Urothelium cell line (cell line): Measurements from ENCODE around the gene SIGMAR1.
"Not testable (repeated sequence)": the region's sequence is repeated elsewhere in the genome, so short reads cannot be mapped to it uniquely, and the experiment has no call there.

Source experiments
- DNase-seq: peaks from one replicate; pipeline ENCODE4 v3.0.0; 2011; ENCODE audit warnings: low spot score, mixed read lengths
- FAIRE-seq: peaks from 2 replicates; lab custom pipeline; 2011; peaks lifted over from hg19 to GRCh38; lab: Jason Lieb, UNC

The SIGMAR1 gene

DNA sequence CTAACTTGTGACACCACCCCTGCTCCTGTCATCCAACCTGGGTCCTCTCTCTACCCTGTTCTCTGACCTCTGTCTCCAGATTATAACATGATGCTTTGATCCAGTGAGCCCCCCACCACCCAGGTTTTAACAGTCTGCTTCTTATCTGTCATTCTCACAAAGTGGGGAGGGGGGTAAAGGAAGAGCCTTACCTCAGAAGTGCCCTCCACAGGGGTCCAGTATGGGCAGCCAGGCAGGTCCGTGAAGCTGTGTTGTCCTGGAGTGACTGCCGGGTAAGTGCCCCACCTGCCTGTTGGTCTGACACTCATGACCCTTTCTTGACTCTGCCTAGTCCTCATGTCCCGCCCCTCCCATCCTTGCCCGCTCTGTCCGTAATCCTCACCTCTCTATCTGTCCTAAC lies 17.8 kb upstream of the SIGMAR1 start:
- FAIRE-seq = no peak
- no peak for DNase-seq

- no peak for FAIRE-seq
- no peak for DNase-seq
Observed at GRCh38 chr9:34654323-34655051, 16.9 kb upstream of the SIGMAR1 start.

DNA sequence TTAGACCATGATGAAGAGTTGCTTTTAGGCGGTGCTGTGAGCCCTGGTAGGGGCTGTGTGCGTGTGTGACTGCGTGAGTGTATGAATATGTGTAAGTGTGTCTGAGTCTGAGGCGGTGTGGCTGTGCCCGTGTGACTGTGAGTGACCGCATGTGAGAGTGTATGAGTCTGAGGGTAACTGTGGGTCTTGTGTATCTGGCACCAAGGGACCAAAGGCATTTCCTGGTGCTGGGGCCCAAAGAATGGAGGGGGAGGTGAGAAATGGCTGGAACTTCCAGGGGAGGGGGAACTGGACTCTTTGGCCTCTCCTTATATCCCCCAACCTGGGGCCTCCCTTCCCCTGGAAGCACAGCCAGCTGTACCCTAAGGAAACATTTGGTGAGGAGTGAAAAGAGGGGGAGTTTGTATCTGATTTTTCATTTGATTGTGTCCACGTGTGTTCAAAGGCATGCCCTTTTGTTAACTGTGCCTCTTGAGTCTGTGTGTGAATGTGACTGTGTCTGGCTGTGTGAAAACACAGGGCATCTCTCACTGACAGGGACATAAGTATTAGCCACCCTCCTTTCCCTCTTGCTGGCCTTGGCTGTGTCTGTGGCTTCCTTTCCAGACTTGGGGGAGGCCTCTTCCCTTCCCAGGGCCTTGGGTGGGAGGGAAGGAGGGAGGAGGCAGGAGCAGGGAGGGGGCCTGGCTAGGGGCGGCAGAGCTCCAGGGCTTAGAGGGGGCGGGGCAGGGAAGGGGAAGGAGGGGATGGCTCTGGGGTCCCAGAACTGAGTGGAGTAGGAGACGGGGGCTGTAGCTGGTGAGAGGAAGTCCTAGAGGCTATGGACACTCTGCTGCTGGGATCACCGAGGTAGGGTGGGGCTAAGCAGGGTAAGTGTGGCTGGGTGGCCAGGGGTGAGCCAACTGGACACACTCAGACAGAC lies 15.8 kb upstream of the SIGMAR1 start:
- DNase-seq = no peak
- FAIRE-seq = peak; percentile 17

DNA sequence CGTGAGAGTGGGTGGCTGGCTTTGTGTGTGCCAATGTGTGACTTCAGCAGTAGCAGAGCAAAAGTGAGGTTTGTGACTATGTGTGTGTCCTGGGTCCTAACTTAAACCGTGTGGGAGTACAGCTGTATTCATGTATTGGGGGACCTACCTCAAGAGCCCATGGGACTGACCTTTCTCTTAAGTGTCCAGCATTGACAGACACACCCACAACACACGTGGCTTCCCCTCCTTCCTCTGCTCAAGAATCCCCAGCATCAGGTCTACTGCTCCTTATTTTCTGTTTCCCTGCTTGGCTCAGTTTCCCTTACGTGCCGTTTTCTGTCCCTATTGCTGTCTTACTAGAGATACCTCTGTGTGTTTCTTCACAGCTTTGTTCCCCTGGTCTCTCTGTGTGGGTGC lies 15.0 kb upstream of the SIGMAR1 start:
- FAIRE-seq (no peak), DNase-seq (no peak)

DNA sequence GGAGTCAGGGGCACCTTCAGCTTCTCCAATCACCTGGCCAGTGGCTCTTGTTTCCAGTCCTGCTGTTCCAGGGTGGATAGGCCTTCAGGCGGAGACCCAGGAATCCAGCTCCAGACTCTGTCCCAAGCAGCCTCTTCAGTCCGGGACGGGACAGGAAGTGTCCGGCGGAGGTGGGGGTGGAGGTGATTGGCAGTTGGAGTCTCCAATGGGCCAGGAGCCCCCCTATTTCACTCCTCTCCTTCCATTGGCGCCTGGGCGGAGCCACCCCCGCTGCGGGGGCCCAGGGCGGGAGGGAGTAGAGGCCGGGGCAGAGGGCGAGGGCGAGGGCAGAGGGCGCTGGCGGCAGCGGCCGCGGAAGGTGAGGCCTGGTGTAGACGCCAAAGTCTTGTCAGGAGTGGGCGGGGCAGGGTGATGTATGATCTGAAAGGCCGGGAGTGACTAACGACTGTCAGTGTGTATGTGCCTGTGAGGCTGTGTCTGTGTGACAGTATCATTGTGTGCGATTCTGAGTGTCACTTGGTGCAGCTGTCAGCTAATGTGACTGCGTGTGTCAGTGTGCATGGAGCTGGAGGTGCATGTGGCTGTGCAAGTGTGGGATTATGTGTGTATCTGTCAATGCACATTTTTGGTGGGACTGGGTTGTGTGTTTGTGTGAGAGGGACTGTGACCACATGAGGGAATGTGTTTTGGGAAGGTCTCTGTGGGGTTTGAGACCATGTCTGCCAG lies 14.5 kb upstream of the SIGMAR1 start, which contains the start of gene IL11RA:
Gene IL11RA, plus strand, starts transcription at position 310 of the 726 bp plus-strand sequence. CDS start 3,033 bp downstream, outside the sequence.
- FAIRE-seq (peak; percentile 90), DNase-seq (peak; percentile 95)

DNA sequence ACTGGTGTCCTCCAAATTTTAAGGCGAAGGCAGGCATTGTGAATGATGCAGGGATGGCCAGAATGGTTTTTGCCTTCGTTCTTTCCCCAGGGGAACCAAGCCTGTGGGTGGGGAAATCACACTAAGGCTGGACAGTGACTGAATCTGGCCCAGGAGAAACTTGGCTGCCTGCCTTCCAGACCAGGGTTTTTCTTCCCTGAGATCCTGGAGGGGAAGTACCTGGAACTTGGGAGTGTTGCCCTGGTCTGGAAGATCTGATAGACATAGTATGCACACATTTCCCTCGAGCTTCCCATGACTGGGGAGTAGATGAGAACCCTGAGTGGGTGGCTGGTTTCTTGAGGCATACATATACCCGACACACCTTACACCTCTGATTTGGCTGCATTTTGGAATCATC lies 13.7 kb upstream of the SIGMAR1 start:
- FAIRE-seq = no peak
- no peak for DNase-seq

DNA sequence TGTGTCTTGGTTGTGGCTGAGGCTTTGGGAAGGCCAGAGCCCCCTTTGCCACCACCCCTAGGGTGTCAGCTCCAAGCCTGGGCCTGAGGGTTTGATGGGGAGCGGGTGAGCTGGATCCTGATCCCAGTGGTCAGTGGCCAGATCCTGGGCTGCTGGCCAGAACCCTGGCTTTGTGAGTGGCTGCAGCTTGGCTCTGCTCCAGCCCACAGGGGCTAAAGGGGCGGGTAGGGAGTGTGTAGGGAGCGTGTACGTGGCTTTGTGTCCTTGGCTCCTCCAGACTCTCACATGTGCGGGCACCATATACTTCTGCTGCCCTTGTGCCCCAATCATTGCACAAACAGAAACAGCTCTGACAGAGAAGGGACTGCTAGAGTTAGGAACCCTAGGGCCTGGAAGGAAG lies 13.2 kb upstream of the SIGMAR1 start:
- no peak for FAIRE-seq

DNA sequence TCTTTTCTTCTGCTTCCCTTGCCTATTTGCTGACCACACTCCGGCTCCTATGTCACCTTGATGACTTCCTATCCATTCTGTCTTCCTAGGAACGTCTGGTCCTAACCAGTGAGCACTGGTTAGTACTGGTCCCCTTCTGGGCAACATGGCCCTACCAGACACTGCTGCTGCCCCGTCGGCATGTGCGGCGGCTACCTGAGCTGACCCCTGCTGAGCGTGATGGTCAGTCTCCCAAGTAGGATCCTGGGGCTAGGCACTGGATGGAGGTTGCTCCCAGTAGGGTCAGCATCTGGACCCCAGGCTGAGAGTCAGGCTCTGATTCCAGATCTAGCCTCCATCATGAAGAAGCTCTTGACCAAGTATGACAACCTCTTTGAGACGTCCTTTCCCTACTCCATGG lies 11.1 kb upstream of the SIGMAR1 start:
- no peak for DNase-seq
- FAIRE-seq = no peak

More for the DNA sequence above, 13.2 kb upstream of the SIGMAR1 start:
- DNase-seq = no peak

GRCh38 chr9:34647651-34648050 lies 10.1 kb upstream of the SIGMAR1 start:
- FAIRE-seq (no peak), DNase-seq (no peak)

DNA sequence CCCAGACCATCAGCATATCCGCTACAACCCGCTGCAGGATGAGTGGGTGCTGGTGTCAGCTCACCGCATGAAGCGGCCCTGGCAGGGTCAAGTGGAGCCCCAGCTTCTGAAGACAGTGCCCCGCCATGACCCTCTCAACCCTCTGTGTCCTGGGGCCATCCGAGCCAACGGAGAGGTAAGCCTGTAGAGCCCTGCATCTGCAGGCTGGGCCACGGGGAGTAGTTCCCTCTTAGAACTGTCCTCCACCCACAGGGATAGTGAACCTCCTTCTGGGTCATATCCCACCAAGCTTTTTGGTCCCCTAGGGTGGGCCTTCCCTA lies 9.5 kb upstream of the SIGMAR1 start:
- FAIRE-seq = no peak
- DNase-seq = no peak

DNA sequence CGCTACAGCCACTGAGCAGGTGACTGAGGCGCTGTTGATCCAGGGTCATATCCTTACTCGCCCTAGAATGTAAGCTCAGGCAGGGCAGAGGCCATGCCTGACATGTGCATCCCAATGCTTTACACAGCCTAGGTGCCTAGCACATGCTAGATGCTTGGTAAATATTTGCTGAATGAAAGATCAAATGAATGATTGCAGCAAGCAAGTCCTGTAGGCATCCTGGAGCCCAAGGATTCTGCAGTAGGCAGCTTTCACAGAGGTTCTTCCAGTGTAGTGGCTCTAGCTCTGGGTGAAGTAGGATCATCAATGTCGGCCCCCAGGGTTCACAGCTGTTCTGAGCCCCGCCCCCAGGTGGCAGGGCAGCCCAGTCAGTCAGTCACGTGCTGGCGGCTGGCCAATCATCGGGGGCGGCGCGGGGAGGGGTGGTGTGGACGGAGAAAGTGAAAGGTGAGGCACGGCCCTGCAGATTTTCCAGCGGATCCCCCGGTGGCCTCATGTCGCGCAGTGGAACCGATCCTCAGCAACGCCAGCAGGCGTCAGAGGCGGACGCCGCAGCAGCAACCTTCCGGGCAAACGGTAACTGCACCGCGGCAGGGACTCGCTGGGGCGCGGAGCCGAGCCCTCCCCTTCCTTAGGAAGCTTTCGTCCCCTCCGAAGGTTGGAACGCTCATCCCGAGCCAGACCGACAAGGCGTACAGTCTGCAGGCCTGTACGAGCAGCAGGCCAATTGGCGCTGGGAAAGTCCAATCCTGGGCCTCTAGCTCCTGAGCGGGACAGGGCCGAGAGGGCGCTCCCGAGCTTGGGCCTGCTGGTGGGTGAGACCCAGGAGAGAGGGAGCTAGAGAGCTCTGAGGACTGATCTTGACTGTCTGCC lies 8.9 kb upstream of the SIGMAR1 start, which contains the start of gene GALT:
Gene GALT, plus strand, starts transcription at position 465 of the 873 bp plus-strand sequence. Its CDS starts 30 bp downstream, at position 495.
- peak; percentile 83 for FAIRE-seq

DNA sequence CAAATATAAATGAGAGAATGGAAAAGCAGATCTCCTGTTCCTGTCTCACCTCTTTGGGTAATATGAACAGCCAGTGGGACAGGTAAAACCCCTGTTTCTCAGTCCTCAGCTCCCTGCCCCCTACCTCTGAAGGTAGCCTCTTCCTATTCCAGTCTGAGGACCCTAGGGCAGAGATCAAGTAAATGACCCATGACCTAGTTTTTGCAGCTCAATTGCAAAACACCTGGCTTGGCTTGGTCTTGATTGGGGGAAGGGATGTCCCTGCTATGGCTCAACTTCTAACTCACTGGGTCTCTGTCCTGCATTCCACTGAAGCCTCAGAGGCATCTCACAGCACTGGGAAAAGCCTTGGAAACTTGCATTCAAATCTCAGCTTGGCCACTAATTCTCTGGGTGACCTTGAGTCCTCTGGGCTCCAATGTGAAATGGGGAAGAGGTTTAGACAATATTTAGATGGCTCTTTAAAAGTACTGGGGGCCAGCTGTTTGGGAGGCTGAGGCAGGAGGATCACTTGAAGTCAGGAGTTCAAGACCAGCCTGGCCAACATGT lies 7.3 kb upstream of the SIGMAR1 start:
- no peak for FAIRE-seq
- no peak for DNase-seq

More for the DNA sequence above, 8.9 kb upstream of the SIGMAR1 start, which contains the start of gene GALT:
- peak; percentile 97 for DNase-seq

DNA sequence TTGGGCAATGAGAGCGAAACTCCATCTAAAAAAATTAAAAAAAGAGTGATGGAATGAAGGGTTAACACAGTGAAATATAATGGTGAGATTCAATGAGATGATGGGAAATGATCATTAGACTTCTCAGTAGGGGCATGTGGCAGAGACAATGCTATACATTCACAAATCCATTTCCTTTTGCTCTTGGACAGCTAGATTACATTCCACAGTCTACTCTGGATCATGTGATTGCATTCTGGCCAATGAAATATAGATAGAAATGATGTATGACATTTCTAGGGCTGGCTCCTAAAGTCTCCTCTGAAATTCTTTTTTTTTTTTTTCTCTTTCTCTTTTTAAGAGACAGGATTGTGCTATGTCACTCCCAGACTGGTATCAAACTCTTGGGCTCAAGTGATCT lies 5.1 kb upstream of the SIGMAR1 start:
- FAIRE-seq = no peak
- DNase-seq = no peak

- not testable (repeated sequence) for DNase-seq, FAIRE-seq
Observed at GRCh38 chr9:34639322-34639721, 1.7 kb upstream of the SIGMAR1 start.

- DNase-seq = no peak
- FAIRE-seq = no peak
Observed at GRCh38 chr9:34638138-34638445, 505 bp upstream of the SIGMAR1 start.

DNA sequence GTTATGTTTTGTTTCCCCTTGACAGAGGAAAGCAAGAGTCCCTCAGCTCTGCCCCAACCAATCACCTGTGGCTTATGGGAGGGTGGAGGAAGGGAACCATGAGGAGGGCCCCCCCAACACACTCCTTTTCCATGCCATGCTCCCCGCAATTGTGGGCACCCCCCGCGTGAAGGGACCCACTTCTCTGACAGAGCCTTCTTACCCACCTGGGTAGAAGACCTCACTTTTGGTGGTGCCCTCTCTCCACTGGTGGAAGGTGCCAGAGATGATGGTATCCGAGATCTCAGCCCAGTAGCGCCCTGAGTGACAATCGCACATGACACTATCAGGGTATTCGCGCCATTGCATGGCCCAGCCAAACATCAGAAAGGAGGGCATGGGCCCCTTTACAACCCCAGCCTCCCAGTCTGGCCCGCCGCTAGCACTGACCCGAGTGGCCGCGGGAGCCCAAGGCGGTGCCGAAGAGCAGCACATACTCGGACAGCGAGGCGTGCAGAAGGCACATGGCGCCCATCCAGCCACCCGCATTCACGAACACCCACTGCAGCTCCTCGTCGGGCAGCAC lies 714 bp downstream of the SIGMAR1 start:
- FAIRE-seq = no peak

GRCh38 chr9:34635556-34635955 lies 2.0 kb downstream of the SIGMAR1 start:
- no peak for DNase-seq
- FAIRE-seq = no peak

More for the DNA sequence above, 714 bp downstream of the SIGMAR1 start:
- no peak for DNase-seq

DNA sequence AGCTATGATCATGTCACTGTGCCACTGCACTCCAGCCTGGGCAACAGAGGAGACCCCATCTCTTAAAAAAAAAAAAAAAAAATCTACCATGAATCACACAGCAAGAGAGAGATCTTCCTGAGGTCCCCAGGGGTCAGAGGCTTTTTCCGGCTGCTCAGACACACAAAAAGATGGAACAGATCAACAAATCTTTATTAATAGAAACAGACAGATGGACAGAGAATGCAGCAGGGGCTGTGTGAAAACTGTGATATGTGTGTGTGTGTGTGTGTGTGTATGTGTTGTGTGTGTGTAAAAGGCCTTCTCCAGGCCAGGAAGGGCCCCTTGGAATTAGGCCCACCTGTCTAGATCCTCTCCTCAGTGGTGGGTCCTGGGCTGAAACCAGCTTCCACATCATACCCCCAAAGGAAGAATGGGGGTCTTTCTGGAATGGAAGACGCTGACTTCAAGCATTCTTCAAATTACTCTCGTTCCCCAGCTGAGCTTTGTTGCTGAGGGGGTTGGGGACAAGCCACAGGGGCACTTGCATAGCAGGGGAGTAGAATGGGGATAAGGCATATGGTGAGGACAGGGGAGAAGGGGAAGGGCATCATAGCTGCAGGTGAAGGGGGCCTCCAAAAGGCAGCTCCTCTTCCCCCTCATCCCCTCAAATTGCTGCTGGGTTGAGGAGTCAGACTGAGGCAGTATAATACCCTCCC lies 2.9 kb downstream of the SIGMAR1 start:
- DNase-seq (no peak), FAIRE-seq (no peak)
